Stomach (tissue), 4 donors: Measurements from ENCODE around the gene KRT4.

Experiments used
- CTCF ChIP-seq, 7 experiments: fragments of 450-650 bp in 4 of 7; fragments of 200-600 bp in 3 of 7; sonication (generic) in 3 of 7; IDR thresholded peaks; one replicate each; pipeline ENCODE4 v1.5.1; 2016 to 2019; ENCODE audit warnings: antibody characterized with exemption in 7 of 7, control low read depth in 2 of 7, mild to moderate bottlenecking in 1 of 7
- POLR2A ChIP-seq, 4 donors: fragments of 450-650 bp; IDR thresholded peaks; one replicate each; pipeline ENCODE4 v1.6.1; 2016; ENCODE audit warnings: antibody characterized with exemption in 4 of 4, control low read depth in 2 of 4, mild to moderate bottlenecking in 1 of 4, moderate library complexity in 1 of 4

- TF ChIP-seq POLR2A (IDR thresholded peaks at IDR 0.05) (no peak), CTCF (IDR thresholded peaks at IDR 0.05) (no peak)
Measured at GRCh38 chr12:52763991-52764390, 49.9 kb downstream of the KRT4 start.
